HL-60 (cell line): ENCODE data around the gene SIPA1L3.

Source experiments
- CTCF ChIP-seq: IDR thresholded peaks from one replicate; pipeline ENCODE4 v1.5.1; 2011; ENCODE audit warnings: low read length, control low read depth, inconsistent platforms; ENCODE audit not compliant: insufficient read depth
- POLR2AphosphoS5 ChIP-seq: IDR thresholded peaks from 2 replicates; pipeline ENCODE4 v1.6.1; 2012; ENCODE audit warnings: low read depth
- REST ChIP-seq: IDR thresholded peaks from 2 replicates; pipeline ENCODE4 v1.6.1; 2012; ENCODE audit warnings: low read depth; ENCODE audit not compliant: insufficient replicate concordance
- SPI1 ChIP-seq: IDR thresholded peaks from 2 replicates; pipeline ENCODE4 v1.6.1; 2012; ENCODE audit warnings: low read depth, mild to moderate bottlenecking, borderline replicate concordance

GRCh38 chr19:38152461-38153379 lies 245.7 kb downstream of the SIPA1L3 start:
- TF ChIP-seq CTCF: no peak
- no peak for TF ChIP-seq SPI1
- TF ChIP-seq POLR2AphosphoS5: no peak
- TF ChIP-seq REST: no peak
